HCT116 (cell line): ENCODE measurements around the gene AFP. TPM values are rescaled to one million over a fixed set of nuclear protein-coding genes. Genes with fewer than 3 reads are reported as not detected.

Source experiments
- ATAC-seq: fragments of 200-7000 bp; cut with Tn5 transposase; 2 replicates; pipeline ENCODE4 v1.9.1; 2020; ENCODE audit warnings: mild to moderate bottlenecking, moderate library complexity
- BruUV-seq: library from RNA; stranded (reverse); fragments of 400-500 nt; replicated peaks from 2 replicates; lab custom pipeline; 2021; lab: Mats Ljungman, UMichigan
- CTCF ChIA-PET: fragments of 300-600 bp; sonication (Branson Sonifier 250); formaldehyde crosslinking; loops from one replicate; lab custom pipeline; 2021; ENCODE audit warnings: antibody characterized with exemption; lab: Charles Lee
- POLR2A ChIA-PET: fragments of 300-600, 350-600 bp; sonication (Branson Sonifier 250); formaldehyde crosslinking; loops from one replicate; lab custom pipeline; 2021; ENCODE audit warnings: antibody characterized with exemption; lab: Charles Lee
- RAD21 ChIA-PET, 2 experiments: fragments of 300-600 bp; sonication (Branson Sonifier 250); formaldehyde crosslinking; loops; one replicate each; lab custom pipeline; 2023; ENCODE audit warnings: low total read pairs in 2 of 2; ENCODE audit not compliant: uncharacterized antibody in 2 of 2, unreplicated experiment in 2 of 2, low non-redundant PET in 1 of 2; lab: Charles Lee
- DNase-seq: peaks from one replicate; pipeline ENCODE4 v3.0.0-alpha.2; 2010; ENCODE audit warnings: low read depth, low spot score
- H2AFZ ChIP-seq: fragments of 200-600 bp; shearing (Covaris generic), sonication (generic); 2 replicates; pipeline ENCODE4 v1.6.1; 2017; ENCODE audit warnings: low read depth, mixed run types, mixed read lengths, antibody characterized with exemption, low read length; ENCODE audit not compliant: poor library complexity, severe bottlenecking
- H3K27ac ChIP-seq: 2 replicates; pipeline ENCODE4 v1.5.1; 2012; ENCODE audit warnings: low read depth, low read length
- H3K27me3 ChIP-seq: fragments of 200-600 bp; sonication (generic); 2 replicates; pipeline ENCODE4 v1.6.1; 2016; ENCODE audit warnings: mixed run types, low read length, mixed read lengths; ENCODE audit not compliant: insufficient read depth
- H3K36me3 ChIP-seq, 2 experiments: fragments of 200-500 bp in 1 of 2; fragments of 200-600 bp in 1 of 2; sonication (Bioruptor generic) in 1 of 2; sonication (generic) in 1 of 2; 2 replicates each; pipeline versions ENCODE4 v1.5.1 to v1.6.1; 2014 to 2016; ENCODE audit warnings: low read length in 2 of 2, inconsistent platforms in 1 of 2, mixed read lengths in 1 of 2, mixed run types in 1 of 2; ENCODE audit not compliant: insufficient read depth in 2 of 2, control insufficient read depth in 1 of 2
- H3K4me1 ChIP-seq, 2 experiments: fragments of 200-600 bp in 1 of 2; sonication (generic) in 1 of 2; 2 replicates each; pipeline versions ENCODE4 v1.5.1 to v1.6.1; 2012 to 2017; ENCODE audit warnings: low read length in 2 of 2, inconsistent platforms in 1 of 2, mild to moderate bottlenecking in 1 of 2, mixed read lengths in 1 of 2, mixed run types in 1 of 2, moderate library complexity in 1 of 2; ENCODE audit not compliant: insufficient read depth in 2 of 2, control insufficient read depth in 1 of 2
- H3K4me2 ChIP-seq: fragments of 200-600 bp; sonication (generic); 2 replicates; pipeline ENCODE4 v1.6.1; 2017; ENCODE audit warnings: mixed run types, low read length, mixed read lengths
- H3K4me3 ChIP-seq, 2 experiments: fragments of 200-600 bp in 1 of 2; sonication (generic) in 1 of 2; replicated peaks in 1 of 2; 2 replicates each; pipeline ENCODE4 v1.5.1; 2011 to 2016; ENCODE audit warnings: low read length in 2 of 2, control low read depth in 1 of 2, low read depth in 1 of 2, mild to moderate bottlenecking in 1 of 2, mixed read lengths in 1 of 2, mixed run types in 1 of 2
- H3K79me2 ChIP-seq: fragments of 200-600 bp; sonication (generic); 2 replicates; pipeline ENCODE4 v1.6.1; 2017; ENCODE audit warnings: mild to moderate bottlenecking, mixed run types, low read length, moderate library complexity, mixed read lengths; ENCODE audit not compliant: insufficient read depth
- H3K9ac ChIP-seq: fragments of 200-600 bp; sonication (generic); 2 replicates; pipeline ENCODE4 v1.6.1; 2016; ENCODE audit warnings: low read length, mixed read lengths
- H3K9me2 ChIP-seq: fragments of 200-600 bp; sonication (generic), shearing (Covaris generic); 2 replicates; pipeline ENCODE4 v1.6.1; 2017; ENCODE audit warnings: mixed run types, mild to moderate bottlenecking, moderate library complexity; ENCODE audit not compliant: insufficient read depth
- H3K9me3 ChIP-seq, 2 experiments: fragments of 200-500 bp in 1 of 2; fragments of 200-600 bp in 1 of 2; sonication (Bioruptor generic) in 1 of 2; sonication (generic) in 1 of 2; 2 replicates each; pipeline ENCODE4 v1.6.1; 2014 to 2017; ENCODE audit warnings: low read length in 2 of 2, mixed read lengths in 2 of 2, inconsistent platforms in 1 of 2, low read depth in 1 of 2, mild to moderate bottlenecking in 1 of 2, mixed run types in 1 of 2, moderate library complexity in 1 of 2; ENCODE audit not compliant: control insufficient read depth in 1 of 2, insufficient read depth in 1 of 2
- H4K20me1 ChIP-seq: fragments of 200-600 bp; sonication (generic), shearing (Covaris generic); 2 replicates; pipeline ENCODE4 v1.6.1; 2017; ENCODE audit warnings: mixed run types, mild to moderate bottlenecking, moderate library complexity; ENCODE audit not compliant: insufficient read depth
- ATF3 ChIP-seq: IDR thresholded peaks from 2 replicates; pipeline ENCODE4 v1.6.1; 2012
- CBX3 ChIP-seq: IDR thresholded peaks from 2 replicates; pipeline ENCODE4 v1.6.1; 2012; ENCODE audit warnings: low read depth
- CEBPB ChIP-seq: IDR thresholded peaks from 2 replicates; pipeline ENCODE4 v1.6.1; 2012; ENCODE audit warnings: low read depth
- CTCF ChIP-seq, 3 experiments: fragments of 200-600 bp in 1 of 3; sonication (generic) in 1 of 3; IDR thresholded peaks in 2 of 3; conservative IDR thresholded peaks in 1 of 3; 2 replicates each; pipeline ENCODE4 v1.5.1; 2012 to 2017; ENCODE audit warnings: low read depth in 2 of 3, low read length in 2 of 3, antibody characterized with exemption in 1 of 3, borderline replicate concordance in 1 of 3, control low read depth in 1 of 3, mild to moderate bottlenecking in 1 of 3, mixed read lengths in 1 of 3, mixed run types in 1 of 3, moderate library complexity in 1 of 3; ENCODE audit not compliant: insufficient read depth in 1 of 3
- EGR1 ChIP-seq: IDR thresholded peaks from 2 replicates; pipeline ENCODE4 v1.6.1; 2012; ENCODE audit warnings: low read depth
- ELF1 ChIP-seq: IDR thresholded peaks from 2 replicates; pipeline ENCODE4 v1.6.1; 2012; ENCODE audit warnings: low read depth, borderline replicate concordance
- EZH2 ChIP-seq: fragments of 200-600 bp; sonication (generic); IDR thresholded peaks from 2 replicates; pipeline ENCODE4 v1.6.1; 2017; ENCODE audit warnings: antibody characterized with exemption, mixed run types
- EZH2phosphoT487 ChIP-seq: fragments of 200-600 bp; IDR thresholded peaks from 2 replicates; pipeline ENCODE4 v1.6.1; 2018; ENCODE audit warnings: antibody characterized with exemption, borderline replicate concordance
- FOSL1 ChIP-seq: IDR thresholded peaks from 2 replicates; pipeline ENCODE4 v1.6.1; 2012; ENCODE audit warnings: low read depth
- JUND ChIP-seq: IDR thresholded peaks from 2 replicates; pipeline ENCODE4 v1.6.1; 2012
- POLR2AphosphoS5 ChIP-seq: IDR thresholded peaks from 2 replicates; pipeline ENCODE4 v1.6.1; 2011; ENCODE audit warnings: mild to moderate bottlenecking, low read depth, low read length, moderate library complexity
- SIN3A ChIP-seq: IDR thresholded peaks from 2 replicates; pipeline ENCODE4 v1.6.1; 2012; ENCODE audit warnings: low read depth
- SRF ChIP-seq: IDR thresholded peaks from 2 replicates; pipeline ENCODE4 v1.6.1; 2012; ENCODE audit warnings: low read depth
- TCF7L2 ChIP-seq: IDR thresholded peaks from 2 replicates; pipeline ENCODE4 v1.7.0; 2011; ENCODE audit warnings: borderline replicate concordance, inconsistent platforms; ENCODE audit not compliant: insufficient read depth, insufficient read length; ENCODE audit errors: extremely low read depth
- intact Hi-C: fragments of 100-400 bp; cut with micrococcal nuclease; formaldehyde crosslinking; loops from 2 replicates; pipeline ENCODE4 v1.10.0; 2022
- total RNA-seq: library from RNA; stranded (reverse); gene quantifications from one replicate; pipeline ENCODE4 v1.2.1, GENCODE V29; 2021; ENCODE audit not compliant: unreplicated experiment

The AFP gene
- total RNA-seq, 1 experiment from 2014 or later: 1.6 TPM

- POLR2A ChIA-PET: no interaction called here
- intact Hi-C loops: no loop called here
- H3K27ac ChIP-seq: no peak overlapping the region
Measured at GRCh38 chr4:73419106-73420038, 16.6 kb upstream of the AFP start.

GRCh38 chr4:73420615-73421014, 15.4 kb upstream of the AFP start:
- ChIA-PET RAD21 (no interaction called here), POLR2A (no interaction called here), CTCF (no interaction called here)
- no peaks in the 10 kb centered on the region for H3K27me3 ChIP-seq
- H3K27ac ChIP-seq: no peak overlapping the region
- ATAC-seq (no peak), DNase-seq (no peak)
- no peaks in the 10 kb centered on the region for H3K79me2 ChIP-seq
- no peaks in the 10 kb centered on the region for H3K9me2 ChIP-seq
- H3K36me3 ChIP-seq: no peaks in the 10 kb centered on the region
- no peaks in the 10 kb centered on the region for H4K20me1 ChIP-seq
- no peak overlapping the region for H2AFZ ChIP-seq
- no peak overlapping the region for H3K9ac ChIP-seq
- no peak overlapping the region for H3K4me2 ChIP-seq
- H3K4me3 ChIP-seq: no peak overlapping the region
- no peak for TF ChIP-seq CEBPB
- no peak for TF ChIP-seq CTCF (IDR thresholded peaks at IDR 0.05 in 2 of 3, conservative IDR thresholded peaks at IDR 0.05 in 1 of 3; ENCODE audit: borderline replicate concordance in 1 of 3, insufficient read depth in 1 of 3, low read depth in 2 of 3, low read length in 2 of 3)
- no peak for TF ChIP-seq CBX3
- no peak for TF ChIP-seq JUND
- TF ChIP-seq EGR1: no peak
- TF ChIP-seq ELF1: no peak
- no peak for TF ChIP-seq EZH2
- no peak for TF ChIP-seq TCF7L2
- TF ChIP-seq POLR2AphosphoS5: no peak
- no peak for TF ChIP-seq SRF
- no peaks in the 10 kb centered on the region for H3K9me3 ChIP-seq
- intact Hi-C loops: no loop called here
- H3K4me1 ChIP-seq: no peaks in the 10 kb centered on the region
- no TSS peak for BruUV-seq

More at GRCh38 chr4:73419106-73420038, 16.6 kb upstream of the AFP start:
- ATAC-seq (no peak), DNase-seq (no peak)
- BruUV-seq: no TSS peak
- Histone ChIP-seq H3K4me2 (no peak overlapping the region), H3K9me3 (no peaks in the 10 kb centered on the region), H3K27me3 (no peaks in the 10 kb centered on the region), H3K36me3 (no peaks in the 10 kb centered on the region), H3K79me2 (no peaks in the 10 kb centered on the region), H2AFZ (no peak overlapping the region), H3K9me2 (no peaks in the 10 kb centered on the region), H3K4me3 (no peak overlapping the region), H3K4me1 (no peaks in the 10 kb centered on the region), H3K9ac (no peak overlapping the region), H4K20me1 (no peaks in the 10 kb centered on the region)
- RAD21 ChIA-PET: no interaction called here
- CTCF ChIA-PET: no interaction called here
- TF ChIP-seq EZH2phosphoT487 (no peak), ATF3 (no peak), FOSL1 (no peak), SIN3A (no peak)
